Measurements from ENCODE around the gene HOPX. TPM values are rescaled to one million over a fixed set of nuclear protein-coding genes. Genes with fewer than 3 reads are reported as not detected.

The HOPX gene
- total RNA-seq, 3 donors from 2014 or later = 1.3 to 5.6 (median 1.9) TPM

- no peaks in the 10 kb centered on the region for H3K9me3 ChIP-seq
- no peak overlapping the region for H3K4me3 ChIP-seq
- DNase-seq = no peak
- TF ChIP-seq CTCF (IDR thresholded peaks at IDR 0.05) = no peak
- intact Hi-C loops (cut with DNase I, micrococcal nuclease) = no loop called here
- no peak for ATAC-seq
- no peaks in the 10 kb centered on the region for H3K36me3 ChIP-seq (ENCODE audit: low read depth)
- no peaks in the 10 kb centered on the region for H3K4me1 ChIP-seq (ENCODE audit: low read depth)
Measured at GRCh38 chr4:56666279-56666678, 14.8 kb downstream of the HOPX start.

GRCh38 chr4:56665781-56666180 is 15.3 kb downstream of the HOPX start:
- intact Hi-C loops (cut with DNase I, micrococcal nuclease) = no loop called here
- DNase-seq = no peak
- TF ChIP-seq CTCF (IDR thresholded peaks at IDR 0.05) = no peak
- Histone ChIP-seq H3K9me3 (no peaks in the 10 kb centered on the region), H3K4me1 (ENCODE audit: low read depth) (no peaks in the 10 kb centered on the region), H3K36me3 (ENCODE audit: low read depth) (no peaks in the 10 kb centered on the region), H3K4me3 (no peak overlapping the region)
- no peak for ATAC-seq

- ATAC-seq (no peak), DNase-seq (no peak)
- no peaks in the 10 kb centered on the region for H3K9me3 ChIP-seq
- no peak overlapping the region for H3K4me3 ChIP-seq
- no peak for TF ChIP-seq CTCF (IDR thresholded peaks at IDR 0.05)
- intact Hi-C loops (cut with DNase I, micrococcal nuclease) = no loop called here
- no peaks in the 10 kb centered on the region for H3K4me1 ChIP-seq (ENCODE audit: low read depth)
- no peaks in the 10 kb centered on the region for H3K36me3 ChIP-seq (ENCODE audit: low read depth)
Measured at GRCh38 chr4:56662782-56663468, 18.2 kb downstream of the HOPX start.

- TF ChIP-seq CTCF (IDR thresholded peaks at IDR 0.05) = no peak
- DNase-seq (no peak), ATAC-seq (no peak)
- Histone ChIP-seq H3K4me3 (no peak overlapping the region), H3K9me3 (no peaks in the 10 kb centered on the region), H3K36me3 (ENCODE audit: low read depth) (no peaks in the 10 kb centered on the region), H3K4me1 (ENCODE audit: low read depth) (peaks cover 4% of the 10 kb centered on the region)
- intact Hi-C loops (cut with DNase I, micrococcal nuclease) = no loop called here
Measured at GRCh38 chr4:56659946-56660345, 21.1 kb downstream of the HOPX start.

- no peaks in the 10 kb centered on the region for H3K36me3 ChIP-seq (ENCODE audit: low read depth)
- H3K9me3 ChIP-seq = no peaks in the 10 kb centered on the region
- ATAC-seq = no peak
- no peak overlapping the region for H3K4me3 ChIP-seq
- TF ChIP-seq CTCF (IDR thresholded peaks at IDR 0.05) = no peak
- intact Hi-C loops (cut with DNase I, micrococcal nuclease) = no loop called here
- DNase-seq = no peak
- peaks cover 4% of the 10 kb centered on the region for H3K4me1 ChIP-seq (ENCODE audit: low read depth)
Measured at GRCh38 chr4:56658528-56658927, 22.6 kb downstream of the HOPX start.

GRCh38 chr4:56657818-56658217 is 23.3 kb downstream of the HOPX start:
- no peaks in the 10 kb centered on the region for H3K36me3 ChIP-seq (ENCODE audit: low read depth)
- no peak overlapping the region for H3K4me3 ChIP-seq
- no peaks in the 10 kb centered on the region for H3K9me3 ChIP-seq
- DNase-seq (no peak), ATAC-seq (no peak)
- peaks cover 4% of the 10 kb centered on the region for H3K4me1 ChIP-seq (ENCODE audit: low read depth)
- no peak for TF ChIP-seq CTCF (IDR thresholded peaks at IDR 0.05)
- intact Hi-C loops (cut with DNase I, micrococcal nuclease) = no loop called here

Measured in mucosa of descending colon (tissue), 3 donors.